ENCODE measurements around the gene COX6B2.
"Not testable (repeated sequence)": the region's sequence is repeated elsewhere in the genome, so short reads cannot be mapped to it uniquely, and the experiment has no call there.

Gene COX6B2, protein sequence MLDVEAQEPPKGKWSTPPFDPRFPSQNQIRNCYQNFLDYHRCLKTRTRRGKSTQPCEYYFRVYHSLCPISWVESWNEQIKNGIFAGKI

DNA sequence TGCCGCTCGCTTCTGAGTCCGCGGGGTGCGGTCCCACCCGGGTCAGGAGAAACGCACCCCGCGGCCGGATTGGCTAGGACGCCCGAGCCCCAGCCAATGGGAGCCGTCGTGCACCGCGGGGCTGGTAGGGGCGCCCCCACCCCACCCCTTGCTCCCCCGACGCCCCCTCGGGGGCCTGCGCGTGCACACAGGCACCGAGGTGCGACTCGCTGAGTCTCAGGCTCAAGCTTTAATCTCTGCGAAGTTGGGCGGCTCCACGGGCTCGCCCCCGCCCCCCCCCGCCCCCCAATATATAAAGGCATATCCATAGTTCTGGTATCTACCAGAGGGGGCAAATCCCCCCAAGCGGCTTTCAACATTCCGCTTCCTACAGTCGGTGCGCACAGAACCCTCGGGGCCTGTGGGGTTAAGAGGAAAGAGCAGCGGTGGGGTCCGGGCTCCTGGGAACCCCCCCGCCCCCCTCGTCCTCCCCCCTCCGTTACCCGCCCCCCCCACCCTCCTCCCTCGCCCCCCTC is at the start of gene COX6B2:
Gene COX6B2 (minus strand): TSS at position 22 of the 515 bp plus-strand sequence. CDS start 198 bp downstream, outside the sequence.
- Histone ChIP-seq H3K27me3 (ENCODE audit: low read depth) (peaks cover 46% of the 10 kb centered on the region), H3K36me3 (replicated peaks) (no peaks in the 10 kb centered on the region), H3K9me3 (no peaks in the 10 kb centered on the region), H3K4me1 (peaks cover 8% of the 10 kb centered on the region), H3K4me3 (peak within 1 kb of the TSS; percentile 50)
- DNase-seq (ENCODE audit: low spot score in 2 of 2): no peak
- in situ Hi-C loops (cut with MboI; ENCODE audit: low sequenced_read_pairs): no loop called here

DNA sequence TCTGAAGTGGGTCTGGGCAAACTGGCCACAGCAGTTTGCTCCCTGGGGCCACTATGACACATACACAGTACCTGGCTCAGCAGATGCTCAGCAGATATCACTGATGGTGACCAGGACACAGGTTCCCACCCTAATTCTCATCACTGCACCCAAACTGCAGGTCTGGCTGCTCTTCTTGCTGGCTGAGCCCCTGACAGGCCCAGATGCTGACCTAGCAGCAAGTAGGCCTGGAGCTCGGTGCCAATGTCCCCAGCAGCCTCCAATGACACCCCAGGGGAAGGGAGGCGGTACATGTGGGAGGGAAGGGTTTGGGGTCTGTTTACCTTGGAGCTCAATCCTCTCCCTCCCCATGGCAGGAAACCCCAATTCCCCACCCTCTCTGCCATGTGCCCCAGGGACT is 48.0 kb upstream of the COX6B2 start:
- no peaks in the 10 kb centered on the region for H3K9me3 ChIP-seq
- peaks cover 68% of the 10 kb centered on the region for H3K36me3 ChIP-seq (replicated peaks)
- in situ Hi-C loops (cut with MboI; ENCODE audit: low sequenced_read_pairs): no loop called here
- DNase-seq (ENCODE audit: low spot score in 2 of 2): no peak
- no peak overlapping the region for H3K4me3 ChIP-seq
- H3K4me1 ChIP-seq: peaks cover 12% of the 10 kb centered on the region
- H3K27me3 ChIP-seq (ENCODE audit: low read depth): no peaks in the 10 kb centered on the region

DNA sequence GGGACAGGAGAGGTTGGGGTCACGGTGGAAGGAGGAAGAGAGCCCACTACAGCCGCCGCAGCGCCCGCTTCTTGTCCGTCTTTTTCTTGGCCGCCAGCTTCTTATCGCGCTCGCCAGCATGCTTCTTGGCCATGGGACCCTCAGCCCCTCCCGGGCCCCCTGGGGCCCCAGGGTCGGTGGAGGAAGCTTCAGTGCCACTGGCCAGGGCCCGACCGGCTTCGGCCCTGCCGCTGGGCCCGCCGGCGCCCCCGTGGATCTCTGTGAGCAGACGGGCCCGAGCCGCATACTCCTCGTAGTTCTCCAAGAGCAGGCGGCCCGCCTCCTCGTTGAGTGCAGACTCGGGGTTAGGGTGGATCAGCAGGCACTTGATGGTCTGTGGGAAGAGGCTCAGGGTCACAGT is 46.9 kb upstream of the COX6B2 start:
- DNase-seq (ENCODE audit: low spot score in 2 of 2): not testable (repeated sequence)

DNA sequence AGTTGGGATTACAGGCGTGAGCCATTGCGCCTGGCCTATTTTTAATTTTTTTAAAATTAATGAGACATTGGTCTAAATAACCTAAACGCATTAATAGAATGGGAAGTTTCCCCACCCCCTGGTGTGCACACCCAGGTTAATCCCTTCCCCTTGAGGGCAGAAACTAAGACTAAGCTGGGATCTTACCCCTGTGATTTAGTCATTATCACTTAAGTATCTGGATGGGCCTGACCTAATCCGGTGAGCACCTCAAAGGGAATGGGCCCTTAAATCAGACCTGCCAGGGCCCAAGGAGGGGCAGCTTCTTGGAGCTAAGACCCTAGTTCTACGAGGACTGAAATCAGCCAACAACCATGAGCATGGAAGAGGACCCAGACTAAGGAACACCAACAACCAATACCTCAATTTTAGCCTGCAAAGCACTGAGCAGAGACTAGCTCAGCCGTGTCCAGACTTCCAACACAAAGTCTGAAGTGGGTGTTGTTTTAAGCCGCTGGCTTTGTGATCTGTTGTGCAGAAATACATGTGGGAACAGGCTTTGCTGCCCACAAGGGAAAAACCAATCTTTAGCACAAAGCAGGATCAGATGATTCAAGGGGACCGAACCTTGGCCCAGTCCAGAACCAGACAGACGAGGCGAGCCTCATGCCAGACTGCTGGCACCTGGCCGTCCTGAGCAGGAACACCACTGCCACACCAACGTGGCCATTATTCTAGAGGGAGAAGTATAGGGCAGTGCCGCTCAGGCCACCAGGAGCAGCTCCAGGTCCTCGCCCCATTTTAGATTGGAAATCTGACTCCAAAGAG is 46.0 kb upstream of the COX6B2 start:
- no peaks in the 10 kb centered on the region for H3K27me3 ChIP-seq (ENCODE audit: low read depth)
- H3K36me3 ChIP-seq (replicated peaks): peaks cover 49% of the 10 kb centered on the region
- in situ Hi-C loops (cut with MboI; ENCODE audit: low sequenced_read_pairs): no loop called here
- no peak for DNase-seq (ENCODE audit: low spot score in 2 of 2)
- H3K4me1 ChIP-seq: peaks cover under 1% of the 10 kb centered on the region
- no peaks in the 10 kb centered on the region for H3K9me3 ChIP-seq
- no peak overlapping the region for H3K4me3 ChIP-seq

More for the DNA sequence above, 46.9 kb upstream of the COX6B2 start:
- H3K4me1 ChIP-seq; H3K27me3 ChIP-seq (ENCODE audit: low read depth); H3K4me3 ChIP-seq; H3K9me3 ChIP-seq; in situ Hi-C loops (cut with MboI; ENCODE audit: low sequenced_read_pairs): not testable (repeated sequence)
- peaks cover 58% of the 10 kb centered on the region for H3K36me3 ChIP-seq (replicated peaks)

DNA sequence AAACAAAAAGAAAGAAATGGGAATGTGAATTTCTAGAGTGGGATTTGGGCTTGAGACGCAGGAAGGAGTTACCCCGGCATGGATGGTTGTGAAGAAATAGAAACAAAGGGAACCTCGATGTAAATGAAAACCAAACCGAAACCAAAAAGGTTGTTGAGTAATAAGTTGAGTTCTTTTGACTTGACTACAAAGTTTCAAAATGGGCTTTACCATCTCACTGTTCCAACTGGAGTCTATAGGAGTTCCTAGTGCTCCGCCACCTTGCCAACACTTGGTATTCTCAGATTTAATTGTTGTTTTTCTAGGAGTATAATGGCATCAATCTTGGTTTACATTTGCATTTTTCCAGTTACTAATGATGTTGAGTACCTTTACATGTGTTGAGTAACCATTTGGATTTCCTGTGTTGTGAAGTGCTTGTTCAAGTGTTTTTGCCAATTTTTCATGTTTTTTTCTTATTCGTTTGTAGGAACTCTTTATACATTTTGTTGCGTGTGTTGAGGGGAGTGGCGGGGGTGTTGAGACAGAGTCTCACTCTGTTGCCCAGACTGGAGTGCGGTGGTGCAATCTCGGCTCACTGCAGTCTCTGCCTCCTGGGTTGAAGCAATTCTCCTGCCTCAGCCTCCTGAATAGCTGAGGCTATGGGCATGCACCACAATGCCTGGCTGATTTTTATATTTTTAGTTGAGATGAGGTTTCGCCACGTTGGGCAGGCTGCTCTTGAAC is 43.8 kb upstream of the COX6B2 start:
- Histone ChIP-seq H3K36me3 (replicated peaks) (peaks cover 28% of the 10 kb centered on the region), H3K9me3 (no peaks in the 10 kb centered on the region), H3K4me3 (no peak overlapping the region), H3K4me1 (no peaks in the 10 kb centered on the region; the same call in 1 of the 2 replicates), H3K27me3 (ENCODE audit: low read depth) (no peaks in the 10 kb centered on the region)
- in situ Hi-C loops (cut with MboI; ENCODE audit: low sequenced_read_pairs): no loop called here
- no peak for DNase-seq (ENCODE audit: low spot score in 2 of 2)

DNA sequence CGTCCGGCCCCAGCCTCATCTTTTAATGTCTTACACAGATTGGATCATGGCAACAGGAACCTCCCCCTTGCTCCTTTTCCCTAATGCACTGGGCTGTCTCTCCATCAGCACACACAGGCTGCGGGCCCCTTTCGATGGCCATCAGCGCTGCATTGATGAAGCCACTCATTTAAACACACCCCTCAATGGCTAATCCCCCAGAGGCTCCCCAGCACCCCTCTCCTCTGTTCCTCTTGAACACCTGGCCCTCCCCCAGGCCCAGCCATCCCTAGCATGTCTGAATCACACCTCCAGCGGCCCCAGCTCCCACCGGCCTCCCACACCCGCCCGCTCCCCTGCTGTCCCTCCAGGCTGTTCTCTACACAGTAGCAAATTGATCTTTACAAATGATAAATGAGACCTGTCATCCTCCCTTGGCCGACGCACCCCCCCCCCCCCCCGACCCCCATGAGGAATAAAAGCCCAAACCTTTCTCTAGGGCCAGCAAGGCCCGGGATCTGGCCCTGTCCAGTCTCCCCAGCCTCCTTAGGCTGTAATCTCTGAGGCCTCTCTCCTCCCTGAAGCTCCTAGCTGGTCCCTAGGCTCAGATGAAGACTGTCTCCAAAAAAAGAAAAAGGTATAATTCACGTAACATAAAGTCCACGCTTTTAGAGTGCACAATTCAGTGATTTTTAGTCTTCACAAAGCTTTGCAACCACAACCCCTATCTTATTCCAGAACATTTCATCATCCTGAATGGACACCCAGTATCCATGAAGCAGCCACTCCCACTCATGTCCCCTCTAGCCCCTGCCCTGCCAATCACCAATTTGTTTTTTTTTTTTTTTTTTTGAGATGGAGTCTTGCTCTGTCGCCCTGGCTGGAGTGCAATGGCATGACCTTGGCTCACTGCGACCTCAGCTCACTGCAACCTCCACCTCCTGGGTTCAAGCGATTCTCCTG is 38.6 kb upstream of the COX6B2 start:
- DNase-seq (ENCODE audit: low spot score in 2 of 2): no peak

DNA sequence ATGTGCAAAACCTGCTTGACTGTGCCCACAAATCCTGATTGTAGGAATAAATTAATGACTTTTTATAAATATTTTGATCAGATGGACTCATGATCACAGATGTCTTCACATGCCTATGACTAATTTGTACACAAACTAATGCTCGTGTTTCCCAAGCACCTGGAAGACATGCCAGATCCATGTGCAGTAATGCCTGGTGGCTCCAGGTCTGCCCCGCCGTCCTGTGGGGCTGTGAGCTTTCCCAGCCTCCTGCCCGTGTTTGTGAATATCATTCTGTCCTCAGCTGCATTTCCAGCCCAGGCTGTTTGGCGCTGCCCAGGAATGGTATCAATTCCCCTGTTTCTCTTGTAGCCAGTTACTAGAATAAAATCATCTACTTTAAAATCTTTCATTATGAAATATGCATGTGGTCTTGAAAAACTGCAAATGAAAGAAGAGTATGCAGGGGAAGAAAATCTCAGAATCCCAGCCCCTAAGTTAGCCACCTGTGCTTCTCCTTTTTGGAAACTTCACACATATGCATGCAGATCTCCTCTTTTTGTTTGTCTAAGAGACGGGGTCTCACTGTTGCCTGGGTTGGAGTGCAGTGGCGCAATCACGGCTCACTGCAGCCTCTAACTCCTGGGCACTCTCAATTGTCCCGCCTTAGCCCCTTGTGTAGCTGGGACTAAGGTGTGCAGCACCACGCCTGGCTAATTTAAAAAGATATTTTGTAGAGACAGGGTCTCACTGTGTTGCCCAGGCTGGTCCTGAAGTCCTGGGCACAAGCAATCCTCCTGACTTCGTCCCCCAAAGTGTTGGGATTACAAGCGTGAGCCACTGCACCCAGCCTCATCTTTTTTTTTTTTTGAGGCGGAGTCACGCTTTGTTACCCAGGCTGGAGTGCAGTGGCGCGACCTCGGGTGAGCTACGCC is 37.4 kb upstream of the COX6B2 start:
- H3K4me1 ChIP-seq: peaks cover 27% of the 10 kb centered on the region

More for the DNA sequence above, 38.6 kb upstream of the COX6B2 start:
- H3K4me1 ChIP-seq: peaks cover 17% of the 10 kb centered on the region
- no peak overlapping the region for H3K4me3 ChIP-seq
- in situ Hi-C loops (cut with MboI; ENCODE audit: low sequenced_read_pairs): no loop called here
- H3K9me3 ChIP-seq: no peaks in the 10 kb centered on the region
- H3K27me3 ChIP-seq (ENCODE audit: low read depth): no peaks in the 10 kb centered on the region
- H3K36me3 ChIP-seq (replicated peaks): peaks cover 33% of the 10 kb centered on the region

DNA sequence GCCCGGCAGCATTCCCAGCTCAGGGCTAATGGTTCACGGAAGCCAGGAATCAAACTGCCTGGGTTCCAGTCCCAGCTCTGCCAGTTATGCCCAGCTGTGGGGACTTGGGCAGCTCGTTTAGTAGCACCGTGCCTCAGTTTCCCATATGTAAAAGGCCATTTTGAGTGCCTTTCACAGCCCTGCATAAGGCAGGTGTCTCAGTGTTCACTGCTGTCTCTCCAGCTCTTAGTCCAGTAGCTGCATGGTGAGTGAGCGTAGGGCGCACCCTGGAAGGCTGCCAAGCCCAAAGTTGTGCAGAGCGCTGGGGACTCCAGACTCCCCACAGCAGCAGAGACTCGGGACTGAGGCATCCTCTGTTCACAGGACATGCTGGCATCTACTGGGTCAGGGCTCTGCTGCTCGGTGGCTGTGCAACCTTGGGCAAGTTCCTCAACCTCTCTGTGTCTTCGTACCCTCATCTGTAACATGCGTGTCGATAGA is 36.7 kb upstream of the COX6B2 start:
- Histone ChIP-seq H3K36me3 (replicated peaks) (peaks cover 52% of the 10 kb centered on the region), H3K27me3 (ENCODE audit: low read depth) (no peaks in the 10 kb centered on the region), H3K9me3 (no peaks in the 10 kb centered on the region), H3K4me1 (peaks cover 27% of the 10 kb centered on the region), H3K4me3 (no peak overlapping the region)
- in situ Hi-C loops (cut with MboI; ENCODE audit: low sequenced_read_pairs): no loop called here
- DNase-seq (ENCODE audit: low spot score in 2 of 2): no peak

More for the DNA sequence above, 37.4 kb upstream of the COX6B2 start:
- Histone ChIP-seq H3K9me3 (no peaks in the 10 kb centered on the region), H3K4me3 (no peak overlapping the region), H3K36me3 (replicated peaks) (peaks cover 44% of the 10 kb centered on the region), H3K27me3 (ENCODE audit: low read depth) (no peaks in the 10 kb centered on the region)
- no peak for DNase-seq (ENCODE audit: low spot score in 2 of 2)
- in situ Hi-C loops (cut with MboI; ENCODE audit: low sequenced_read_pairs): no loop called here

DNA sequence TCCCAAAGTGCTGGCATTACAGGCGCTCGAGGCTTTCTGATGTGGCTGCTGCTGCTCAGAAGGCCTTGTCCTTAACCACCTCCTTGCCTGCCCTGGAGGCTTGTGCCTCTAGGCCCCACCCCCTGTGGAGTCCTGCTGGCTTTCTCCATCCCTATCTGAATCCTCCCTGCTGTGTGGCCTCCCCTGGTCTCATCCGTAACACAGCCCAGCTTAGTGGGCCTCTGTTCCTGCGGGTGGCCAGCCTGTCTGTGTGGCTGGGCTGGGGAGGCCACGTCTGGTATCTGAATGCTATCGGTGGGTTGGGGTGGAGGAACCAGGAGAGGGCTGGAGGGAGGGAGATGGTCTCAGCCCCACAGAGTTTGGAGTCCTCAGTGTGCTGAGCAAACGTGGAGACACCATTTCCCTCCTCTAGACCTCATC is 36.0 kb upstream of the COX6B2 start:
- Histone ChIP-seq H3K27me3 (ENCODE audit: low read depth) (no peaks in the 10 kb centered on the region), H3K36me3 (replicated peaks) (peaks cover 56% of the 10 kb centered on the region), H3K4me1 (peaks cover 27% of the 10 kb centered on the region), H3K9me3 (no peaks in the 10 kb centered on the region), H3K4me3 (no peak overlapping the region)
- in situ Hi-C loops (cut with MboI; ENCODE audit: low sequenced_read_pairs): no loop called here
- peak in 1 of 2 experiments; percentile 63 for DNase-seq (ENCODE audit: low spot score in 2 of 2)

DNA sequence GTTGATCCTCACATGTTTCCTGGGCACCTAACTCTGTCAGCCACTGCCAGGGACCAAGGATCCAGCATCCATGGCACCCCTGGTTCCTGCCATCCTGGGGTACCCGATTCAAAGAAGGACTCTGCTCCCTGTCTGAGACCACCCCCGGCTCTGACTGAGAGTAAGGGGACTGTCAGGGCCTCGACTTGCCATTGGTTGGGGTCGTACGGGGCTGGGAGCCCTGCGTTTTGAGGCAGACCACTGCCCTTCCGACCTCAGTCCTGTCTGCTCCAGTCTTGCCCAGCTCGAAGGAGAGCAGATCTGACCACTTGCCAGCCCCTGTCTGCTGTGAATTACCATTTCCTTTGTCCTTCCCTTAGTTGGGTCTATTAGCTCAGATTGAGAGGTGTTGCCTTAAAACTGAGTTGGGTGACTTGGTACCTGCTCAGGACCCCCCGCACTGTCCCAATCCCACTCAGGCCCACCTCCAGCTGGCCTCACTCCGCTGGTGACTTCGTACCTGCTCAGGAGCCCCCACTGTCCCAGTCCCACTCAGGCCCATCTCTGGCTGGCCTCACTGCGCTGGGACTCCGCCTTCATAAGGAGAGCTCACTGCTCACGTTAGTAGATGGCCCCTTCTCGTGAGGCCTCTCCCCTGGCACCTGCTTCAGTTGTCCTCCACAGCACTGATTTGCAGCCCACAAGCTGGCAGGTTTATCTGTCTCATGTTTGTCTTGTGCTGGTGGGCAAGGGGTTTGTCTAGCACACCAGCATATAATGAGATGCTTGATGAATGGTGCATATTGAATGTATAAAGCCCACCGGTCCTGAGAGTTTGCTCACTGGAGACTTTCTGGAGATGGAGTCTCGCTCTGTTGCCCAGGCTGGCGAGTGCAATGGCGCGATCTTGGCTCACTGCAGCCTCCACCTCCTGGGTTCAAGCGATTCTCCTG is 35.1 kb upstream of the COX6B2 start:
- H3K9me3 ChIP-seq: no peaks in the 10 kb centered on the region
- in situ Hi-C loops (cut with MboI; ENCODE audit: low sequenced_read_pairs): loop anchor here (10.0 kb wide), 1 partner anchor 85 kb away; no protein-coding TSS in a partner anchor
- peaks cover 31% of the 10 kb centered on the region for H3K4me1 ChIP-seq
- peaks cover 56% of the 10 kb centered on the region for H3K36me3 ChIP-seq (replicated peaks)
- H3K27me3 ChIP-seq (ENCODE audit: low read depth): no peaks in the 10 kb centered on the region
- no peak overlapping the region for H3K4me3 ChIP-seq
- DNase-seq (ENCODE audit: low spot score in 2 of 2): no peak

DNA sequence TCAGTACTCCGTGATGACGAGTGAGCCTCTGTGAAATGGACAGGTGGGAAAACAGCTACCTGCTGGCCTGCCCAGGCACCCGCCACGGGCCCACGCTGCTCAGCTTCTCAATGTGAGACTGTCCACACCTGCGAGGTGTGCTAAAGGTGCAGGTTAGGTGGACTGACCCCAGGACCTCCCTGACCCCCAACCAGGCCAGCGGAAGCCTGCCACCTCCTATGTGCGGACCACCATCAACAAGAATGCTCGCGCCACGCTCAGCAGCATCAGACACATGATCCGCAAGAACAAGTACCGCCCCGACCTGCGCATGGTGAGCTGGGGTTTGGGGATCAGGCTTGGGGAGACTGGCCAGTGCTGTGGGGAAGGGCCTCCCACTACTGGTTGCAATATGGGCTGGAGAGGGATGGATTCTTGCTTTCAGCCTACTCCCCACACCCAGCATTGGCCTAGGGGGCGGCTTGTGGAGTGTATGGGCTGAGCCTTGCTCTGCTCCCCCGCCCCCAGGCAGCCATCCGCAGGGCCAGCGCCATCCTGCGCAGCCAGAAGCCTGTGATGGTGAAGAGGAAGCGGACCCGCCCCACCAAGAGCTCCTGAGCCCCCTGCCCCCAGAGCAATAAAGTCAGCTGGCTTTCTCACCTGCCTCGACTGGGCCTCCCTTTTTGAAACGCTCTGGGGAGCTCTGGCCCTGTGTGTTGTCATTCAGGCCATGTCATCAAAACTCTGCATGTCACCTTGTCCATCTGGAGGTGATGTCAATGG is 33.4 kb upstream of the COX6B2 start:
- peaks cover 56% of the 10 kb centered on the region for H3K36me3 ChIP-seq (replicated peaks)
- DNase-seq (ENCODE audit: low spot score in 2 of 2): no peak
- peak overlapping the region; percentile 88 for H3K4me3 ChIP-seq
- no peaks in the 10 kb centered on the region for H3K9me3 ChIP-seq
- H3K27me3 ChIP-seq (ENCODE audit: low read depth): no peaks in the 10 kb centered on the region
- in situ Hi-C loops (cut with MboI; ENCODE audit: low sequenced_read_pairs): loop anchor here (10.0 kb wide), 1 partner anchor 83 kb away; no protein-coding TSS in a partner anchor
- peaks cover 38% of the 10 kb centered on the region for H3K4me1 ChIP-seq

Data from HAP-1 (cell line).